Ishikawa (cell line): Measurements from ENCODE around the gene CENPV.

Source experiments
- CEBPB ChIP-seq: IDR thresholded peaks from 2 replicates; pipeline ENCODE4 v1.6.1; 2012
- CREB1 ChIP-seq: IDR thresholded peaks from 2 replicates; pipeline ENCODE4 v1.6.1; 2012; ENCODE audit warnings: low read depth
- EGR1 ChIP-seq: IDR thresholded peaks from 2 replicates; pipeline ENCODE4 v1.6.1; 2012
- EP300 ChIP-seq: IDR thresholded peaks from 2 replicates; pipeline ENCODE4 v1.6.1; 2012; ENCODE audit warnings: borderline replicate concordance
- FOXM1 ChIP-seq: IDR thresholded peaks from 2 replicates; pipeline ENCODE4 v1.6.1; 2012; ENCODE audit warnings: low read depth, borderline replicate concordance
- MAX ChIP-seq: IDR thresholded peaks from 2 replicates; pipeline ENCODE4 v1.6.1; 2012
- NFIC ChIP-seq: IDR thresholded peaks from 2 replicates; pipeline ENCODE4 v1.6.1; 2012
- RAD21 ChIP-seq: IDR thresholded peaks from 2 replicates; pipeline ENCODE4 v1.6.1; 2012; ENCODE audit warnings: low read depth
- REST ChIP-seq: IDR thresholded peaks from 2 replicates; pipeline ENCODE4 v1.6.1; 2012; ENCODE audit warnings: low read depth, mild to moderate bottlenecking
- TAF1 ChIP-seq: IDR thresholded peaks from 2 replicates; pipeline ENCODE4 v1.6.1; 2012; ENCODE audit warnings: low read depth, mild to moderate bottlenecking
- TCF12 ChIP-seq: IDR thresholded peaks from 2 replicates; pipeline ENCODE4 v1.6.1; 2012; ENCODE audit warnings: low read depth
- TEAD4 ChIP-seq: IDR thresholded peaks from 2 replicates; pipeline ENCODE4 v1.6.1; 2012
- USF1 ChIP-seq: IDR thresholded peaks from 2 replicates; pipeline ENCODE4 v1.6.1; 2012
- YY1 ChIP-seq: IDR thresholded peaks from 2 replicates; pipeline ENCODE4 v1.6.1; 2012; ENCODE audit warnings: low read depth
- ZBTB7A ChIP-seq: IDR thresholded peaks from 2 replicates; pipeline ENCODE4 v1.6.1; 2012; ENCODE audit warnings: low read depth

The CENPV gene

GRCh38 chr17:16301963-16302855 lies 51.1 kb downstream of the CENPV start:
- TF ChIP-seq CREB1 (no peak), TEAD4 (no peak), TCF12 (no peak), FOXM1 (no peak), CEBPB (no peak), EP300 (no peak), YY1 (no peak), TAF1 (no peak), NFIC (no peak)

- no peak for TF ChIP-seq RAD21
Measured at GRCh38 chr17:16300554-16300953, 52.7 kb downstream of the CENPV start.

GRCh38 chr17:16298140-16298662 lies 55.1 kb downstream of the CENPV start:
- TF ChIP-seq RAD21 (no peak), CEBPB (no peak)

- TF ChIP-seq TAF1: no peak
- TF ChIP-seq RAD21: no peak
- no peak for TF ChIP-seq MAX
- no peak for TF ChIP-seq FOXM1
- TF ChIP-seq CREB1: no peak
- TF ChIP-seq REST: no peak
- no peak for TF ChIP-seq NFIC
- TF ChIP-seq EP300: no peak
- no peak for TF ChIP-seq CEBPB
- no peak for TF ChIP-seq TCF12
- TF ChIP-seq ZBTB7A: no peak
- no peak for TF ChIP-seq EGR1
- TF ChIP-seq YY1: no peak
- TF ChIP-seq USF1: no peak
- TF ChIP-seq TEAD4: no peak
Measured at GRCh38 chr17:16297367-16298139, 55.7 kb downstream of the CENPV start.

- TF ChIP-seq ZBTB7A (no peak), YY1 (no peak), NFIC (no peak), EP300 (no peak)
Measured at GRCh38 chr17:16294560-16294959, 58.7 kb downstream of the CENPV start.

- TF ChIP-seq NFIC (no peak), FOXM1 (no peak)
Measured at GRCh38 chr17:16293931-16294330, 59.3 kb downstream of the CENPV start.
